CD4-positive, alpha-beta T cell (primary cell): ENCODE measurements around the gene NUP58. TPM values are rescaled to one million over a fixed set of nuclear protein-coding genes. Genes with fewer than 3 reads are reported as not detected.

Experiments
- ATAC-seq: fragments of 200-7000 bp; cut with Tn5 transposase; one replicate; pipeline ENCODE4 v1.10.0; 2022; ENCODE audit warnings: mild to moderate bottlenecking; ENCODE audit not compliant: poor library complexity
- CTCF ChIA-PET: fragments of 350-600 bp; sonication (Branson Sonifier 250); formaldehyde crosslinking; loops from one replicate; lab custom pipeline; 2021; ENCODE audit warnings: antibody characterized with exemption, inconsistent platforms; lab: Charles Lee
- POLR2A ChIA-PET: fragments of 350-600 bp; sonication (Branson Sonifier 250); formaldehyde crosslinking; loops from one replicate; lab custom pipeline; 2021; ENCODE audit warnings: antibody characterized with exemption, inconsistent platforms; lab: Charles Lee
- DNase-seq, 14 experiments: peaks; one replicate each; pipeline ENCODE4 v3.0.0-alpha.2; 2013 to 2020; ENCODE audit warnings: mixed read lengths in 2 of 14
- H3K27ac ChIP-seq, 2 donors: one replicate each; pipeline versions ENCODE4 v1.5.1 to v1.7.0; 2013; ENCODE audit warnings: low read length in 2 of 2, low read depth in 1 of 2, mild to moderate bottlenecking in 1 of 2
- H3K27me3 ChIP-seq, 2 experiments: 1 replicate in 1 of 2; 2 replicates in 1 of 2; pipeline versions ENCODE4 v1.6.1 to v1.7.0; 2013; ENCODE audit warnings: low read length in 2 of 2, control low read depth in 1 of 2, mild to moderate bottlenecking in 1 of 2, moderate library complexity in 1 of 2; ENCODE audit not compliant: insufficient read depth in 2 of 2, control insufficient read depth in 1 of 2
- H3K36me3 ChIP-seq: one replicate; pipeline ENCODE4 v1.6.1; 2013; ENCODE audit warnings: low read length, control low read depth; ENCODE audit not compliant: insufficient read depth
- H3K4me1 ChIP-seq: one replicate; pipeline ENCODE4 v1.6.1; 2013; ENCODE audit warnings: low read length, control low read depth; ENCODE audit not compliant: insufficient read depth
- H3K4me3 ChIP-seq: one replicate; pipeline ENCODE4 v1.5.1; 2013; ENCODE audit warnings: mild to moderate bottlenecking, low read length, moderate library complexity
- H3K9me3 ChIP-seq, 2 experiments: 1 replicate in 1 of 2; 2 replicates in 1 of 2; pipeline versions ENCODE4 v1.6.1 to v1.7.0; 2013; ENCODE audit warnings: low read length in 2 of 2, mild to moderate bottlenecking in 2 of 2, control low read depth in 1 of 2, moderate library complexity in 1 of 2; ENCODE audit not compliant: control insufficient read depth in 1 of 2, insufficient read depth in 1 of 2
- H3K27ac Mint-ChIP-seq: one replicate; pipeline ENCODE4 v1.8.0; 2020; ENCODE audit warnings: mixed read lengths
- H3K27me3 Mint-ChIP-seq: one replicate; pipeline ENCODE4 v1.8.0; 2021; ENCODE audit warnings: mixed read lengths
- H3K36me3 Mint-ChIP-seq: one replicate; pipeline ENCODE4 v1.8.0; 2021; ENCODE audit warnings: low read depth, mixed read lengths
- H3K4me1 Mint-ChIP-seq: one replicate; pipeline ENCODE4 v1.8.0; 2021; ENCODE audit warnings: low read depth, mixed read lengths
- H3K4me3 Mint-ChIP-seq: one replicate; pipeline ENCODE4 v1.8.0; 2020; ENCODE audit warnings: mild to moderate bottlenecking, mixed read lengths
- H3K9me3 Mint-ChIP-seq: one replicate; pipeline ENCODE4 v1.8.0; 2020; ENCODE audit warnings: mixed read lengths
- CTCF ChIP-seq: fragments of 200-600 bp; IDR thresholded peaks from one replicate; pipeline ENCODE4 v1.8.0; 2022; ENCODE audit warnings: antibody characterized with exemption, mild to moderate bottlenecking
- intact Hi-C, 2 experiments: fragments of 100-400 bp; cut with DNase I in 1 of 2; cut with micrococcal nuclease in 1 of 2; formaldehyde crosslinking; loops; one replicate each; pipeline versions ENCODE4 v1.15.1 to v1.9.0; 2023 to 2025; cut with DNase I, micrococcal nuclease
- total RNA-seq, 174 experiments: library from RNA in 2 of 174; stranded (reverse) in 2 of 174; gene quantifications; one replicate each; pipeline ENCODE4 v1.2.3 and lab custom pipeline; 2021 to 2026

The NUP58 gene
- total RNA-seq, 2 experiments from 2014 or later, result 56.5 to 60.9 TPM

- H3K27ac ChIP-seq, result no peak overlapping the region
- Mint-ChIP-seq H3K27ac (no peak overlapping the region), H3K36me3 (peaks cover 94% of the 10 kb centered on the region), H3K27me3 (no peaks in the 10 kb centered on the region), H3K4me3 (no peak overlapping the region), H3K9me3 (no peaks in the 10 kb centered on the region), H3K4me1 (no peaks in the 10 kb centered on the region)
- DNase-seq (no peak), ATAC-seq (no peak)
- no peaks in the 10 kb centered on the region for H3K27me3 ChIP-seq
- intact Hi-C loops, result loop anchor here in 1 of 2 experiments (5.0 kb wide), 1 partner anchor 79 kb away; no protein-coding TSS in a partner anchor
- no peak overlapping the region for H3K4me3 ChIP-seq
- peaks cover 87% of the 10 kb centered on the region for H3K36me3 ChIP-seq
- H3K9me3 ChIP-seq, result no peaks in the 10 kb centered on the region
- no peaks in the 10 kb centered on the region for H3K4me1 ChIP-seq
- ChIA-PET POLR2A (no interaction called here), CTCF (interaction anchor here (1.2 to 1.3 kb wide), 3 partner anchors 9 to 122 kb away, joined by 3 read pairs; no protein-coding TSS in a partner anchor)
- TF ChIP-seq CTCF, result no peak
Measured at GRCh38 chr13:25253702-25254101, 47.7 kb upstream of the NUP58 start.

GRCh38 chr13:25262261-25262660 is 39.2 kb upstream of the NUP58 start:
- H3K27ac Mint-ChIP-seq, result no peak overlapping the region
- H3K4me3 Mint-ChIP-seq, result no peak overlapping the region
- Histone ChIP-seq H3K9me3 (no peaks in the 10 kb centered on the region), H3K4me1 (no peaks in the 10 kb centered on the region), H3K27ac (no peak overlapping the region), H3K27me3 (no peaks in the 10 kb centered on the region), H3K4me3 (no peak overlapping the region), H3K36me3 (peaks cover 78% of the 10 kb centered on the region)
- ChIA-PET CTCF (interaction anchor here (1.0 kb wide), 1 partner anchor 9 kb away, joined by 3 read pairs; no protein-coding TSS in a partner anchor), POLR2A (no interaction called here)
- H3K9me3 Mint-ChIP-seq, result no peaks in the 10 kb centered on the region
- intact Hi-C loops, result loop anchor here in 1 of 2 experiments (10.0 kb wide), 1 partner anchor 63 kb away; no protein-coding TSS in a partner anchor
- ATAC-seq (no peak), DNase-seq (no peak)
- peaks cover 1% of the 10 kb centered on the region for H3K4me1 Mint-ChIP-seq
- peaks cover 85% of the 10 kb centered on the region for H3K36me3 Mint-ChIP-seq
- no peak for TF ChIP-seq CTCF
- H3K27me3 Mint-ChIP-seq, result no peaks in the 10 kb centered on the region

- no peaks in the 10 kb centered on the region for H3K9me3 ChIP-seq
- Mint-ChIP-seq H3K9me3 (no peaks in the 10 kb centered on the region), H3K4me3 (no peak overlapping the region), H3K27ac (no peak overlapping the region), H3K27me3 (no peaks in the 10 kb centered on the region), H3K36me3 (peaks cover 85% of the 10 kb centered on the region), H3K4me1 (peaks cover 22% of the 10 kb centered on the region)
- H3K4me3 ChIP-seq, result no peak overlapping the region
- H3K36me3 ChIP-seq, result peaks cover 68% of the 10 kb centered on the region
- POLR2A ChIA-PET, result no interaction called here
- intact Hi-C loops, result loop anchor here in 1 of 2 experiments (5.0 to 10.0 kb wide), 2 partner anchors 36 to 58 kb away; partner anchors contain the start of gene NUP58
- DNase-seq, result no peak
- no peak for TF ChIP-seq CTCF
- no peaks in the 10 kb centered on the region for H3K27me3 ChIP-seq
- peaks cover 2% of the 10 kb centered on the region for H3K4me1 ChIP-seq
- no peak overlapping the region for H3K27ac ChIP-seq
- CTCF ChIA-PET, result no interaction called here
- no peak for ATAC-seq
Measured at GRCh38 chr13:25266706-25267105, 34.7 kb upstream of the NUP58 start.
